GM21367 (cell line): ENCODE measurements around the gene STOX2.

Source experiments
- ATAC-seq: cut with Tn5 transposase; IDR thresholded peaks from one replicate; pipeline ENCODE4 v1.9.1; 2021; ENCODE audit not compliant: unreplicated experiment

STOX2 gene

GRCh38 chr4:183984566-183984965 is 79.5 kb downstream of the STOX2 start:
- no peak for ATAC-seq

GRCh38 chr4:183985786-183986185 is 80.7 kb downstream of the STOX2 start:
- ATAC-seq: no peak

GRCh38 chr4:183986291-183986970 is 81.3 kb downstream of the STOX2 start:
- no peak for ATAC-seq

- no peak for ATAC-seq
Measured at GRCh38 chr4:183986971-183987946, 82.2 kb downstream of the STOX2 start.

GRCh38 chr4:183987987-183988392 is 82.9 kb downstream of the STOX2 start:
- ATAC-seq: no peak

GRCh38 chr4:183988874-183989273 is 83.8 kb downstream of the STOX2 start:
- ATAC-seq: no peak

- no peak for ATAC-seq
Measured at GRCh38 chr4:183989461-183989860, 84.4 kb downstream of the STOX2 start.

GRCh38 chr4:183989931-183990330 is 84.8 kb downstream of the STOX2 start:
- no peak for ATAC-seq

- ATAC-seq: no peak
Measured at GRCh38 chr4:183993676-183994075, 88.6 kb downstream of the STOX2 start.

- ATAC-seq: no peak
Measured at GRCh38 chr4:183995570-183995969, 90.5 kb downstream of the STOX2 start.

GRCh38 chr4:183996868-183997267 is 91.8 kb downstream of the STOX2 start:
- no peak for ATAC-seq

- ATAC-seq: no peak
Measured at GRCh38 chr4:183999435-183999834, 94.3 kb downstream of the STOX2 start.

GRCh38 chr4:184000457-184001396 is 95.6 kb downstream of the STOX2 start:
- no peak for ATAC-seq

GRCh38 chr4:184003433-184003832 is 98.3 kb downstream of the STOX2 start:
- ATAC-seq: no peak

- no peak for ATAC-seq
Measured at GRCh38 chr4:184007891-184008290, 102.8 kb downstream of the STOX2 start.

GRCh38 chr4:184010696-184011095 is 105.6 kb downstream of the STOX2 start:
- no peak for ATAC-seq

GRCh38 chr4:184011826-184012380 is 106.8 kb downstream of the STOX2 start:
- ATAC-seq: no peak

GRCh38 chr4:184012937-184013336 is 107.8 kb downstream of the STOX2 start:
- ATAC-seq: no peak

- ATAC-seq: no peak
Measured at GRCh38 chr4:184014301-184014700, 109.2 kb downstream of the STOX2 start.

- no peak for ATAC-seq
Measured at GRCh38 chr4:184016759-184017668, 111.9 kb downstream of the STOX2 start.
